H7 (cell line): ENCODE measurements around the gene DCAF4. TPM values are rescaled to one million over a fixed set of nuclear protein-coding genes. Genes with fewer than 3 reads are reported as not detected.
"Not testable (repeated sequence)": the region's sequence is repeated elsewhere in the genome, so short reads cannot be mapped to it uniquely, and the experiment has no call there.

Source experiments
- DNase-seq: peaks from one replicate; pipeline ENCODE4 v3.0.0; 2012
- H3K27me3 ChIP-seq: 2 replicates; pipeline ENCODE4 v1.6.0; 2011; ENCODE audit warnings: mild to moderate bottlenecking, low read length; ENCODE audit not compliant: control insufficient read depth, insufficient read depth
- H3K36me3 ChIP-seq: replicated peaks from 2 replicates; pipeline ENCODE4 v1.5.1; 2011; ENCODE audit warnings: low read length; ENCODE audit not compliant: control insufficient read depth, insufficient read depth
- H3K4me3 ChIP-seq: 2 replicates; pipeline ENCODE4 v1.5.1; 2011; ENCODE audit warnings: low read depth, mild to moderate bottlenecking, control low read depth, low read length, moderate library complexity; ENCODE audit not compliant: insufficient read depth
- total RNA-seq: library from RNA; depleted of rRNA; stranded (reverse); fragments of >200 nt; shearing (Covaris generic); gene quantifications from 2 replicates; pipeline ENCODE4 v1.2.3, GENCODE V29; 2014; rRNA removed

DCAF4 gene
- total RNA-seq, 1 experiment from 2014 or later: 13.2 TPM

GRCh38 chr14:72986857-72987256 lies 60.6 kb downstream of the DCAF4 start:
- no peak for DNase-seq
- H3K27me3 ChIP-seq: no peaks in the 10 kb centered on the region
- H3K4me3 ChIP-seq: no peak overlapping the region
- no peaks in the 10 kb centered on the region for H3K36me3 ChIP-seq

GRCh38 chr14:72990171-72990570 lies 63.9 kb downstream of the DCAF4 start:
- no peak for DNase-seq
- H3K36me3 ChIP-seq: no peaks in the 10 kb centered on the region; the same call in none of the 2 replicates
- no peak overlapping the region for H3K4me3 ChIP-seq
- no peaks in the 10 kb centered on the region for H3K27me3 ChIP-seq

- Histone ChIP-seq H3K36me3 (peaks cover 1% of the 10 kb centered on the region), H3K27me3 (no peaks in the 10 kb centered on the region), H3K4me3 (no peak overlapping the region)
Measured at GRCh38 chr14:72996916-72997315, 70.7 kb downstream of the DCAF4 start.

GRCh38 chr14:72998252-72998903 lies 72.1 kb downstream of the DCAF4 start:
- Histone ChIP-seq H3K36me3 (peaks cover 1% of the 10 kb centered on the region), H3K4me3 (no peak overlapping the region), H3K27me3 (no peaks in the 10 kb centered on the region)
- no peak for DNase-seq

More at GRCh38 chr14:72996916-72997315, 70.7 kb downstream of the DCAF4 start:
- DNase-seq: no peak

- no peak for DNase-seq
- peaks cover 1% of the 10 kb centered on the region for H3K36me3 ChIP-seq
- no peak overlapping the region for H3K4me3 ChIP-seq
- no peaks in the 10 kb centered on the region for H3K27me3 ChIP-seq
Measured at GRCh38 chr14:72999316-72999715, 73.1 kb downstream of the DCAF4 start.

- H3K27me3 ChIP-seq: no peaks in the 10 kb centered on the region
- H3K4me3 ChIP-seq: no peak overlapping the region
Measured at GRCh38 chr14:73000073-73000472, 73.8 kb downstream of the DCAF4 start.

GRCh38 chr14:73003681-73004080 lies 77.4 kb downstream of the DCAF4 start:
- Histone ChIP-seq H3K4me3 (no peak overlapping the region), H3K27me3 (no peaks in the 10 kb centered on the region), H3K36me3 (no peaks in the 10 kb centered on the region)
- DNase-seq: no peak

More at GRCh38 chr14:73000073-73000472, 73.8 kb downstream of the DCAF4 start:
- DNase-seq: no peak
- peaks cover 1% of the 10 kb centered on the region for H3K36me3 ChIP-seq

- not testable (repeated sequence) for H3K27me3 ChIP-seq, H3K4me3 ChIP-seq, H3K36me3 ChIP-seq, DNase-seq
Measured at GRCh38 chr14:73004641-73005040, 78.4 kb downstream of the DCAF4 start.

GRCh38 chr14:73007835-73008234 lies 81.6 kb downstream of the DCAF4 start:
- DNase-seq: no peak
- H3K4me3 ChIP-seq: no peak overlapping the region
- H3K36me3 ChIP-seq: no peaks in the 10 kb centered on the region
- no peaks in the 10 kb centered on the region for H3K27me3 ChIP-seq

- no peak for DNase-seq
- Histone ChIP-seq H3K36me3 (no peaks in the 10 kb centered on the region), H3K4me3 (no peak overlapping the region), H3K27me3 (no peaks in the 10 kb centered on the region)
Measured at GRCh38 chr14:73008501-73008900, 82.2 kb downstream of the DCAF4 start.

Other genes with a start within 250 kb of the DCAF4 start
- gene DPF3, start 32.4 kb upstream of the DCAF4 start, total RNA-seq: 0.55 and 0.59 TPM in 2 replicates
- 6.4 and 7.5 TPM in 2 replicates for gene ZFYVE1, start 100.6 kb downstream of the DCAF4 start, total RNA-seq
- gene RBM25, start 132.1 kb downstream of the DCAF4 start, total RNA-seq: 37.8 and 75.7 TPM in 2 replicates
- gene PSEN1, start 210.0 kb downstream of the DCAF4 start, total RNA-seq: 13.4 and 18.8 TPM in 2 replicates